Ascending aorta (tissue), 2 donors: ENCODE data around the gene PCDHGA4. TPM values are rescaled to one million over a fixed set of nuclear protein-coding genes. Genes with fewer than 3 reads are reported as not detected.
"Not testable (repeated sequence)": the region's sequence is repeated elsewhere in the genome, so short reads cannot be mapped to it uniquely, and the experiment has no call there.

Source experiments
- DNase-seq, 2 donors: peaks; one replicate each; pipeline ENCODE4 v3.0.0-alpha.2; 2019; ENCODE audit warnings: low spot score in 2 of 2
- H3K27ac ChIP-seq, 2 donors: fragments of 200-600 bp; sonication (generic); one replicate each; pipeline ENCODE4 v1.5.1; 2016 to 2017; ENCODE audit warnings: mild to moderate bottlenecking in 1 of 2
- H3K27me3 ChIP-seq: fragments of 200-600 bp; sonication (generic); one replicate; pipeline ENCODE4 v1.5.1; 2017
- H3K36me3 ChIP-seq, 2 donors: fragments of 200-600 bp; sonication (generic); one replicate each; pipeline ENCODE4 v1.5.1; 2016
- H3K4me1 ChIP-seq, 2 donors: fragments of 200-600 bp; sonication (generic); one replicate each; pipeline ENCODE4 v1.5.1; 2016 to 2017; ENCODE audit warnings: mild to moderate bottlenecking in 1 of 2
- H3K4me3 ChIP-seq, 2 donors: fragments of 200-600 bp; sonication (generic); one replicate each; pipeline ENCODE4 v1.5.1; 2016 to 2017; ENCODE audit warnings: mild to moderate bottlenecking in 1 of 2
- H3K9me3 ChIP-seq, 2 donors: fragments of 200-600 bp; sonication (generic); one replicate each; pipeline ENCODE4 v1.5.1; 2016
- intact Hi-C: fragments of 100-400 bp; cut with DNase I; formaldehyde crosslinking; loops from one replicate; pipeline ENCODE4 v1.15.1; 2023
- total RNA-seq: library from RNA; depleted of rRNA; stranded (reverse); fragments of >200 nt; gene quantifications from one replicate; pipeline ENCODE4 v1.1.0, GENCODE V29; 2016
- TF ChIP-seq, protein P1 (sequence below), 3 experiments: fragments of 200-600 bp in 2 of 3; fragments of 450-650 bp in 1 of 3; sonication (generic) in 2 of 3; IDR thresholded peaks; one replicate each; pipeline ENCODE4 v1.5.1; 2016 to 2019; ENCODE audit warnings: antibody characterized with exemption in 3 of 3, mild to moderate bottlenecking in 1 of 3, moderate library complexity in 1 of 3

Gene PCDHGA4
- total RNA-seq, 1 donor from 2014 or later = 4.3 TPM

DNA sequence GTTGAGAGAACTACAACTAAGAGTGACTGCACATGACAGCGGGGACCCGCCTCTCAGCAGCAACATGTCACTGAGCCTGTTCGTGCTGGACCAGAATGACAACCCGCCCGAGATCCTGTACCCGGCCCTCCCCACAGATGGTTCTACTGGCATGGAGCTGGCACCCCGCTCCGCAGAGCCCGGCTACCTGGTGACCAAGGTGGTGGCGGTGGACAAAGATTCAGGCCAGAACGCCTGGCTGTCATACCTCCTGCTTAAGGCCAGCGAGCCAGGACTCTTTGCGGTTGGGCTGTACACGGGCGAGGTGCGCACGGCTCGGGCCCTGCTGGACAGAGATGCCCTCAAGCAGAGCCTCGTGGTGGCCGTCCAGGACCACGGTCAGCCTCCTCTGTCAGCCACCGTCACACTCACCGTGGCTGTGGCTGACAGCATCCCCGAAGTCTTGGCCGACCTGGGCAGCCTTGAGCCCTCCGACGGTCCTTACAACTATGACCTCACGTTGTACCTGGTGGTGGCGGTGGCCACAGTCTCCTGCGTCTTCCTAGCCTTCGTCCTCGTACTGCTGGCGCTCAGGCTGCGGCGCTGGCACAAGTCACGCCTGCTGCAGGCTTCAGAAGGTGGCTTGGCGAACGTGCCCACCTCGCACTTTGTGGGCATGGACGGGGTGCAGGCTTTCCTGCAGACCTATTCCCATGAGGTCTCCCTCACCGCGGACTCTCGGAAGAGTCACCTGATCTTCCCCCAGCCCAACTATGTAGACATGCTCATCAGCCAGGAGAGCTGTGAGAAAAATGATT lies 29.8 kb downstream of the PCDHGA4 start:
- Histone ChIP-seq H3K27ac (no peak overlapping the region), H3K27me3 (no peaks in the 10 kb centered on the region), H3K4me3 (no peak overlapping the region), H3K4me1 (no peaks in the 10 kb centered on the region), H3K9me3 (peaks cover 86 to 96% of the 10 kb centered on the region in 2 donors), H3K36me3 (peaks cover 0 to 6% of the 10 kb centered on the region in 2 donors)
- TF ChIP-seq, protein P1, sequence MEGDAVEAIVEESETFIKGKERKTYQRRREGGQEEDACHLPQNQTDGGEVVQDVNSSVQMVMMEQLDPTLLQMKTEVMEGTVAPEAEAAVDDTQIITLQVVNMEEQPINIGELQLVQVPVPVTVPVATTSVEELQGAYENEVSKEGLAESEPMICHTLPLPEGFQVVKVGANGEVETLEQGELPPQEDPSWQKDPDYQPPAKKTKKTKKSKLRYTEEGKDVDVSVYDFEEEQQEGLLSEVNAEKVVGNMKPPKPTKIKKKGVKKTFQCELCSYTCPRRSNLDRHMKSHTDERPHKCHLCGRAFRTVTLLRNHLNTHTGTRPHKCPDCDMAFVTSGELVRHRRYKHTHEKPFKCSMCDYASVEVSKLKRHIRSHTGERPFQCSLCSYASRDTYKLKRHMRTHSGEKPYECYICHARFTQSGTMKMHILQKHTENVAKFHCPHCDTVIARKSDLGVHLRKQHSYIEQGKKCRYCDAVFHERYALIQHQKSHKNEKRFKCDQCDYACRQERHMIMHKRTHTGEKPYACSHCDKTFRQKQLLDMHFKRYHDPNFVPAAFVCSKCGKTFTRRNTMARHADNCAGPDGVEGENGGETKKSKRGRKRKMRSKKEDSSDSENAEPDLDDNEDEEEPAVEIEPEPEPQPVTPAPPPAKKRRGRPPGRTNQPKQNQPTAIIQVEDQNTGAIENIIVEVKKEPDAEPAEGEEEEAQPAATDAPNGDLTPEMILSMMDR (IDR thresholded peaks at IDR 0.05) = no peak
- intact Hi-C loops = no loop called here
- no peak for DNase-seq

GRCh38 chr5:141387557-141388311 lies 32.9 kb downstream of the PCDHGA4 start, which contains the start of gene PCDHGB4:
PCDHGB4 (plus strand) TSS chr5:141387698; CDS start chr5:141387885, 187 bp downstream.
- TF ChIP-seq, protein P1 (IDR thresholded peaks at IDR 0.05) = peak in 2 of 3 experiments; percentile 14 to 15

GRCh38 chr5:141388661-141389060 lies 33.8 kb downstream of the PCDHGA4 start:
- Histone ChIP-seq H3K4me1 (no peaks in the 10 kb centered on the region), H3K27me3 (no peaks in the 10 kb centered on the region), H3K27ac (no peak overlapping the region), H3K36me3 (peaks cover 0 to 9% of the 10 kb centered on the region in 2 donors), H3K9me3 (peaks cover 83 to 97% of the 10 kb centered on the region in 2 donors), H3K4me3 (peak overlapping the region in 1 of 2 donors; percentile 23)
- DNase-seq = no peak
- TF ChIP-seq, protein P1 (IDR thresholded peaks at IDR 0.05) = no peak
- intact Hi-C loops = no loop called here

More at GRCh38 chr5:141387557-141388311, 32.9 kb downstream of the PCDHGA4 start, which contains the start of gene PCDHGB4:
- Histone ChIP-seq H3K9me3 (peaks cover 82 to 97% of the 10 kb centered on the region in 2 donors), H3K4me3 (peak within 1 kb of the TSS in 1 of 2 donors; percentile 23)
- H3K27me3 ChIP-seq, intact Hi-C loops, DNase-seq, H3K27ac ChIP-seq, H3K4me1 ChIP-seq, H3K36me3 ChIP-seq: not testable (repeated sequence)

DNA sequence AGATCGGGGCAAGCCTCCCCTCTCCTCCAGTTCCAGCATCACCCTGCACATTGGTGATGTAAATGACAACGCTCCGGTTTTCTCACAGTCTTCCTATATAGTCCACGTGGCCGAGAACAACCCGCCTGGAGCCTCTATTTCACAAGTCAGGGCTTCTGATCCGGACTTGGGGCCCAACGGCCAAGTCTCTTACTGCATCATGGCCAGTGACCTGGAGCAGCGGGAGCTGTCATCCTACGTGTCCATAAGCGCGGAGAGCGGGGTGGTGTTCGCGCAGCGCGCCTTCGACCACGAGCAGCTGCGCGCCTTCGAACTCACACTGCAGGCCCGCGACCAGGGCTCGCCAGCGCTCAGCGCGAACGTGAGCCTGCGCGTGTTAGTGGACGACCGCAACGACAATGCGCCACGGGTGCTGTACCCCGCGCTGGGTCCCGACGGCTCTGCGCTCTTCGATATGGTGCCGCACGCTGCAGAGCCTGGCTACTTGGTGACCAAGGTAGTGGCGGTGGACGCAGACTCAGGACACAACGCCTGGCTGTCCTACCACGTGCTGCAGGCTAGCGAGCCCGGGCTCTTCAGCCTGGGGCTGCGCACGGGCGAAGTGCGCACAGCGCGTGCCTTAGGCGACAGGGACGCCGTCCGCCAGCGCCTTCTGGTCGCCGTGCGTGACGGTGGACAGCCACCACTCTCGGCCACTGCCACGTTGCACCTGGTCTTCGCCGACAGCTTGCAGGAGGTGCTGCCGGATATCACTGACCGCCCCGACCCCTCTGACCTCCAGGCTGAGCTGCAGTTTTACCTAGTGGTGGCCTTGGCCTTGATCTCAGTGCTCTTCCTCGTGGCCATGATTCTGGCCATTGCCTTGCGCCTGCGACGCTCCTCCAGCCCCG lies 34.6 kb downstream of the PCDHGA4 start:
- Histone ChIP-seq H3K4me1 (no peaks in the 10 kb centered on the region), H3K27me3 (no peaks in the 10 kb centered on the region)

More for the DNA sequence above, 34.6 kb downstream of the PCDHGA4 start:
- TF ChIP-seq, protein P1 (IDR thresholded peaks at IDR 0.05) = no peak
- no peak for DNase-seq
- Histone ChIP-seq H3K4me3 (no peak overlapping the region), H3K36me3 (peaks cover 0 to 9% of the 10 kb centered on the region in 2 donors), H3K27ac (no peak overlapping the region), H3K9me3 (peaks cover 83 to 97% of the 10 kb centered on the region in 2 donors)
- intact Hi-C loops = no loop called here
